ENCODE data around the gene RTCA. TPM values are rescaled to one million over a fixed set of nuclear protein-coding genes. Genes with fewer than 3 reads are reported as not detected.
"Not testable (repeated sequence)": the region's sequence is repeated elsewhere in the genome, so short reads cannot be mapped to it uniquely, and the experiment has no call there.

The RTCA gene
- polyA plus RNA-seq, 1 experiment, result 28.6 TPM

DNA sequence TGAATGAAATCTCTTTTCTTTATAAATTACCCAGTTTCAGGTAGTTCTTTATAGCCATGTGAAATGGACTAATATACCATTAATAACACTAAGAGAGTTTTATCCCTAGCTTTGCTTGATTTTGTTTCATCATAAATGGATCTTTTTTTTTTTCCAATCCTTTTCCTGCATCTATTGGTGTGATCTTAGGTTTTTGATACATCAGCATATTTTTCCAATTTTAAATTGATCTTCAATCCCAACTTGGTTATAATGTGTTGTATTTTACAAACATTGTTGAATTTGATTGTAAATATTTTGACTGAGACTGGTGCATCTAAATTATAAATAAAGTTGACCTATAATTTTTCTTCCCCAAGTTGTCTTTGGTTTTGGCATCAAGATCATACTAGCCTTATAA is 4.3 kb upstream of the RTCA start:
- TF ChIP-seq CTCF (IDR thresholded peaks at IDR 0.05; ENCODE audit: insufficient read depth, low read depth, low read length), result no peak
- Histone ChIP-seq H3K4me3 (ENCODE audit: low read depth, low read length) (no peak overlapping the region), H3K36me3 (ENCODE audit: control insufficient read depth, insufficient read depth, low read length) (no peaks in the 10 kb centered on the region), H3K27me3 (ENCODE audit: control insufficient read depth, insufficient read depth, low read length) (no peaks in the 10 kb centered on the region)
- ChIA-PET CTCF (no interaction called here), POLR2A (no interaction called here)
- no peak for DNase-seq (ENCODE audit: low read depth)

- H3K4me3 ChIP-seq (ENCODE audit: low read depth, low read length); H3K27me3 ChIP-seq (ENCODE audit: control insufficient read depth, insufficient read depth, low read length); POLR2A ChIA-PET; DNase-seq (ENCODE audit: low read depth); H3K36me3 ChIP-seq (ENCODE audit: control insufficient read depth, insufficient read depth, low read length): not testable (repeated sequence)
- CTCF ChIA-PET, result interaction anchor here (1.6 kb wide), 1 partner anchor 20 kb away, joined by 3 read pairs; no protein-coding TSS in a partner anchor
These were observed 1.9 kb upstream of the RTCA start for GRCh38 chr1:100264081-100264480.

GRCh38 chr1:100265562-100265930 is 470 bp upstream of the RTCA start:
- no peak for TF ChIP-seq CTCF (IDR thresholded peaks at IDR 0.05; ENCODE audit: insufficient read depth, low read depth, low read length)
- H3K27me3 ChIP-seq (ENCODE audit: control insufficient read depth, insufficient read depth, low read length), result no peaks in the 10 kb centered on the region
- H3K4me3 ChIP-seq (ENCODE audit: low read depth, low read length), result peak overlapping the region; percentile 97
- H3K36me3 ChIP-seq (ENCODE audit: control insufficient read depth, insufficient read depth, low read length), result peaks cover 5% of the 10 kb centered on the region
- CTCF ChIA-PET, result interaction anchor here (0.7 to 1.8 kb wide), 5 partner anchors 9 to 456 kb away, joined by 3 to 4 read pairs (median 3); partner anchors contain the start of gene DBT
- POLR2A ChIA-PET, result interaction anchor here (0.5 to 1.9 kb wide), 2 partner anchors 16 to 26 kb away, joined by 7 to 9 read pairs; partner anchors contain the start of gene DBT
- no peak for DNase-seq (ENCODE audit: low read depth)

DNA sequence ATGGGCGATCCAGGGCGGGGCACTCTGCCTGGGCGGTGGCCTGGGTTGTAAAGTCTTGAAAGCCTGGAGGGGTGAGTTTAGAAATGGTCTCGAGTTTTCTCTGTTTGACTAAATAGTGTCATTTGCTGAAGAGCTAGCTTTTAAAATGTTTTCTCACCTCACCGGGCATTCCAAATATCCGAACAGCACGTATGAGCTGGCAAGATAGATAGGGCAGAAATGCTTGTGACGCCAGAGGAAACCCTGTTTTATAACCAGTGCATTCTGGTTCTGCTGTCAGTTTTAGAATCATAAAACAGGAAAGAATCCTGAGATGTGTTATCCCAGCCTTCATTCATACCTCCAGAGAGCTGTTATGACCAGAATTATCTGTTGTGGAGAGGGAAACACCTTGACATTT is 725 bp downstream of the RTCA start:
- H3K27me3 ChIP-seq (ENCODE audit: control insufficient read depth, insufficient read depth, low read length), result no peaks in the 10 kb centered on the region
- peaks cover 6% of the 10 kb centered on the region for H3K36me3 ChIP-seq (ENCODE audit: control insufficient read depth, insufficient read depth, low read length)
- DNase-seq (ENCODE audit: low read depth), result no peak
- ChIA-PET CTCF (interaction anchor here (0.7 to 1.8 kb wide), 3 partner anchors 17 to 457 kb away, joined by 3 to 5 read pairs (median 3); partner anchors contain the start of gene DBT), POLR2A (interaction anchor here (1.9 kb wide), 1 partner anchor 17 kb away, joined by 7 read pairs; the partner anchor contains the start of gene DBT)
- no peak for TF ChIP-seq CTCF (IDR thresholded peaks at IDR 0.05; ENCODE audit: insufficient read depth, low read depth, low read length)
- peak overlapping the region; percentile 97 for H3K4me3 ChIP-seq (ENCODE audit: low read depth, low read length)

DNA sequence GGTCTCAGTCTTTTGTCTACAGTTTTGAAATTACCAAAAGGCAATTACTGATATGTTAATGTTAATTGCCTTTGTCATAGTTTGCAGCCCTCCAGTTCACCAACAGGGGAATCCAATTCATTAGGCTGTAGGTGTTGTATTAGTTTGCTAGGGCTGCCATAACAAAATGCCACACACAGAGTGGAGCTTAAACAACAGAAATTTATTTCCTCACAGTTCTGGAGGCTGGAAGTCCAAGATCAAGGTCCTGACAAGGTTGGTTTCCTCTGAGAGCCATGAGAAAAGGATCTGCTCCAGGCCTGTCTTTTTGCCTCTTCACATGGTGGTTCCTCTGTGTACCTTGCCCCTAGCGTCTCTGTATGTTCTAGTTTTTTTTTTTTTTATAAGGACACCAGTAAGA is 1.3 kb downstream of the RTCA start:
- H3K36me3 ChIP-seq (ENCODE audit: control insufficient read depth, insufficient read depth, low read length), result peaks cover 8% of the 10 kb centered on the region

More for the DNA sequence above, 1.3 kb downstream of the RTCA start:
- no peak for TF ChIP-seq CTCF (IDR thresholded peaks at IDR 0.05; ENCODE audit: insufficient read depth, low read depth, low read length)
- peak overlapping the region; percentile 97; the same call in 1 of the 2 replicates for H3K4me3 ChIP-seq (ENCODE audit: low read depth, low read length)
- ChIA-PET POLR2A (no interaction called here), CTCF (interaction anchor here (0.7 kb wide), 1 partner anchor 31 kb away, joined by 5 read pairs; no protein-coding TSS in a partner anchor)
- no peak for DNase-seq (ENCODE audit: low read depth)
- no peaks in the 10 kb centered on the region for H3K27me3 ChIP-seq (ENCODE audit: control insufficient read depth, insufficient read depth, low read length)

Measured in BJ (cell line).